Measurements from ENCODE around the gene ATG9B. TPM values are rescaled to one million over a fixed set of nuclear protein-coding genes. Genes with fewer than 3 reads are reported as not detected.
A peak's percentile ranks its signal among the peaks of the same experiment; 100 is the strongest.

ATG9B gene
- total RNA-seq, 4 donors from 2014 or later: 0.42 TPM; not detected in 3

DNA sequence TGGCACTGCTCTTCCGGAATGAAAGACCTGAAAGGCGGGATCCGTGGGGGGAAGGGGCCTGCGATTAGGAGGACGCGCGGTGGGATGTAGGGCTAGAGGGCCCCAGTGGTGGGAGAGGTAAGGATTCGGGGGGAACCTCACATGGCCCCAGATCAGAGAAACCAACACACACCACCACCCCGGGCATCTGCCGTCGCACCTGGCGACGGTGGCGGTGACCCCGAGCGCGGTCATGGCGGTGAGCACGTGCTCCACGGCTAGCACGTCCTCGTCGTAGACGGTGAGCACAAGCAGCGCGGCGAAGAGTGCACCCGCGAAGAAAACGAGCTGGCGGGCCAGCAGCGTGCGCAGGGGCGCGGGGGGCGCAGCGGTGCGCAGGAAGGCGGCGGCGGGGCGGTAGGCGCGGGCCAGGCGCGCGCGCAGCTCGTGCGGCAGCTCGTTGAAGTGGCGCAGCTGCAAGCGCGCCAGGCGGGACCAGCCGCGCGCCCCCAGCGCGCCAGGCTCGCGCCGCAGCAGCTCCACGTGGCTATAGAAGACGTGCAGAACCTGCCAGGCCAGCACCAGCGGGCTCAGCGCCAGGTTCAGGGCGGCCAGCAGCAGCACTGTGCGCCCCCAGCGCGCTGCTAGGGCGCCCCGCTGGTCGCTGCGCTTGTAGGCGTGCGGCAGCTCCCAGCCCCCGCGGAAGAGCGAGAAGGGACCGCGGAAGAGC, 5.7 kb downstream of the ATG9B start:
- H3K9me3 ChIP-seq: no peaks in the 10 kb centered on the region
- 7% methylated on average over 26 of the region's 82 CpGs for WGBS
- H3K36me3 ChIP-seq: peaks cover 0 to 14% (median 0%) of the 10 kb centered on the region in 4 donors
- TF ChIP-seq POLR2AphosphoS5 (IDR thresholded peaks at IDR 0.05) (no peak), POLR2A (IDR thresholded peaks at IDR 0.05; ENCODE audit: low read depth) (no peak), EP300 (IDR thresholded peaks at IDR 0.05) (no peak)
- TF ChIP-seq, protein P1, sequence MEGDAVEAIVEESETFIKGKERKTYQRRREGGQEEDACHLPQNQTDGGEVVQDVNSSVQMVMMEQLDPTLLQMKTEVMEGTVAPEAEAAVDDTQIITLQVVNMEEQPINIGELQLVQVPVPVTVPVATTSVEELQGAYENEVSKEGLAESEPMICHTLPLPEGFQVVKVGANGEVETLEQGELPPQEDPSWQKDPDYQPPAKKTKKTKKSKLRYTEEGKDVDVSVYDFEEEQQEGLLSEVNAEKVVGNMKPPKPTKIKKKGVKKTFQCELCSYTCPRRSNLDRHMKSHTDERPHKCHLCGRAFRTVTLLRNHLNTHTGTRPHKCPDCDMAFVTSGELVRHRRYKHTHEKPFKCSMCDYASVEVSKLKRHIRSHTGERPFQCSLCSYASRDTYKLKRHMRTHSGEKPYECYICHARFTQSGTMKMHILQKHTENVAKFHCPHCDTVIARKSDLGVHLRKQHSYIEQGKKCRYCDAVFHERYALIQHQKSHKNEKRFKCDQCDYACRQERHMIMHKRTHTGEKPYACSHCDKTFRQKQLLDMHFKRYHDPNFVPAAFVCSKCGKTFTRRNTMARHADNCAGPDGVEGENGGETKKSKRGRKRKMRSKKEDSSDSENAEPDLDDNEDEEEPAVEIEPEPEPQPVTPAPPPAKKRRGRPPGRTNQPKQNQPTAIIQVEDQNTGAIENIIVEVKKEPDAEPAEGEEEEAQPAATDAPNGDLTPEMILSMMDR (IDR thresholded peaks at IDR 0.05): no peak
- intact Hi-C loops (cut with DNase I): loop anchor here (10.0 kb wide), 1 partner anchor 244 kb away; no protein-coding TSS in a partner anchor
- H3K4me1 ChIP-seq: peaks cover 25 to 28% (median 26%) of the 10 kb centered on the region in 4 donors
- H3K27me3 ChIP-seq: peaks cover 0 to 80% (median 31%) of the 10 kb centered on the region in 4 donors
- peak overlapping the region; percentile 29 to 41 (median 35) for H3K4me3 ChIP-seq
- no peak overlapping the region for H3K27ac ChIP-seq (replicated peaks in 1 of 4)
- no peak for DNase-seq (ENCODE audit: extremely low spot score)

DNA sequence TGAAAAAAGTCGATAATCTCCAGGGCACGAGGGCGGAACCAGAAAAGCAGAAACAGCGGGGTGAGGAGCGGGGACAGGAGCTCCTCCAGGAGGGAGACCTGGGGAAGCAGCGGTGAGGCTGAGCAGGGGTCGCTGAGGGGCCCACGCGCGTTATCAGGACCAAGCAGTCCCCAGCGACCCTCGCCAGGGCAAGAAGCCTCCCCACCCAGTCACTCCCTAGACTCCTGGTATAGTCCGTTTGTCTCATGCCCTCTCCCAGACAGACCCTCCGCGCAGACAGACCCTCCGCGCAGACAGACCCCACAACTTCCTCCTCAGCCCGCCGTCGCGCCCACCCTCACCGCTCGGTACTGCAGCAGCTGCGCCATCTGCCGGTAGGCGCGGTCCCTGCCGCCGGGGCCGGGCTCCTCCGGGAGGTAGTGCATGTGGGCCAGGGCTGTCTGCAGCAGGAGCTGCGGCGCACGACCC, 6.3 kb downstream of the ATG9B start:
- no peak for DNase-seq (ENCODE audit: extremely low spot score)
- Histone ChIP-seq H3K4me3 (peak overlapping the region; percentile 29 to 41 (median 35)), H3K4me1 (peaks cover 31 to 34% (median 32%) of the 10 kb centered on the region in 4 donors), H3K27ac (replicated peaks in 1 of 4) (no peak overlapping the region), H3K27me3 (peaks cover 0 to 81% (median 37%) of the 10 kb centered on the region in 4 donors), H3K36me3 (peaks cover 0 to 20% (median 0%) of the 10 kb centered on the region in 4 donors), H3K9me3 (no peaks in the 10 kb centered on the region)
- TF ChIP-seq, protein P1 (IDR thresholded peaks at IDR 0.05): peak; percentile 80 to 95 (median 84)
- no peak for TF ChIP-seq EP300 (IDR thresholded peaks at IDR 0.05)
- 12% methylated on average over 16 of the region's 34 CpGs for WGBS
- intact Hi-C loops (cut with DNase I): loop anchor here (10.0 kb wide), 1 partner anchor 243 kb away; no protein-coding TSS in a partner anchor

DNA sequence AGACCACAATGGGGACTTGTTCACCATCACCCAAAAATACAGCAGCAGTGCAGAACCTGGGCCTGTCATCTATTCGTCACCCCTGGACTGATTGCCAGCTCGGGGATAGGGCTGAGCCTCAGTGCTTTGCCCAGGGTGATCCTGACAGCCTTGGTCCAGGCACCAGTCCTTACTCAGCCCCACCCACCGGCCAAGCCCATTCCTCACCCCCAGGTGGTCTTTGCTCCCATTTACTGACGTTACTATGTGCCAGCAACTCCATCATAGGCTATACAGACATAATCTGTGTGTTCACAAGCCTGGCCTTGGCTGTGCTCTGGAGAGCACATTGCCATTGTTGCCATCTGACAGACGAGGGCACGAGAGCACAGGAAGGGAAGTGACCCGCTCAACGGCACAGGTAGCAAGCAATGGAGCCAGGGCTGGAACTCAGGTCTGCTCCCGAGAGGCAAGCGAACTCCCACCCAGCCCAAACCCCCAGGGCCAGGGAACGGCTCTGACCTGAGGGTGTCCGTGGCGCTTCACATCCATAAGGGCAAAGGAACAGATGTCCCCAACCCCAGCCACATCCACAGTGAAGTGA, 6.8 kb downstream of the ATG9B start:
- DNase-seq (ENCODE audit: extremely low spot score): no peak
- Histone ChIP-seq H3K27ac (replicated peaks in 1 of 4) (no peak overlapping the region), H3K36me3 (peaks cover 0 to 24% (median 0%) of the 10 kb centered on the region in 4 donors), H3K4me3 (no peak overlapping the region), H3K27me3 (peaks cover 0 to 87% (median 41%) of the 10 kb centered on the region in 4 donors), H3K9me3 (no peaks in the 10 kb centered on the region), H3K4me1 (peaks cover 35 to 39% (median 37%) of the 10 kb centered on the region in 4 donors)
- WGBS: 58% methylated on average over 8 of the region's 13 CpGs
- intact Hi-C loops (cut with DNase I): loop anchor here (10.0 kb wide), 1 partner anchor 243 kb away; no protein-coding TSS in a partner anchor
- TF ChIP-seq EP300 (IDR thresholded peaks at IDR 0.05) (no peak), POLR2A (IDR thresholded peaks at IDR 0.05; ENCODE audit: low read depth) (no peak)

DNA sequence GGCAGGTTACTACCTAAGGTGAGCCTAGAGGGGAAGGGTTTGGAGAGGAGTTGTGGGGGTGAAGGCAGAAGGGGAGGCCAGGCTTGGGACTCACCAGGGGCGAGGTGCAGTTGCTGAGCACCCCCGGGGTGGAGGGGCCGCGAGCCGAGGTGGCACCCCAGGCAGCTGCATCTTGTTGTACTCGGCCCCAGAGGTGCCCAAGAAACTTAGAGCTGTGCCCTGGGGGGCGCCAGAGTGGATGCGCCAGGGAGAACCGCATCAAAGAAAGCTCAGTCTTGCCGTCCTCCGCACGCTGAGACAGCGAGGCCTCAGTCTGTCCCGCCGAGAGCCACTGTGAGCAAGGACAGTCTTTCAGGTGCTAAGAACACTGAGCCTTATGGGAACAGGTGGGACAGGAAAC, 7.4 kb downstream of the ATG9B start:
- TF ChIP-seq EP300 (IDR thresholded peaks at IDR 0.05): no peak
- TF ChIP-seq POLR2AphosphoS5 (IDR thresholded peaks at IDR 0.05): no peak
- TF ChIP-seq POLR2A (IDR thresholded peaks at IDR 0.05; ENCODE audit: low read depth): no peak
- TF ChIP-seq, protein P1 (IDR thresholded peaks at IDR 0.05): no peak
- Histone ChIP-seq H3K27ac (replicated peaks in 1 of 4) (no peak overlapping the region), H3K9me3 (no peaks in the 10 kb centered on the region), H3K36me3 (peaks cover 0 to 24% (median 0%) of the 10 kb centered on the region in 4 donors), H3K27me3 (peaks cover 0 to 91% (median 41%) of the 10 kb centered on the region in 4 donors), H3K4me3 (no peak overlapping the region), H3K4me1 (peaks cover 35 to 43% (median 39%) of the 10 kb centered on the region in 4 donors)
- intact Hi-C loops (cut with DNase I): loop anchor here (10.0 kb wide), 1 partner anchor 242 kb away; no protein-coding TSS in a partner anchor
- WGBS: 93% methylated on average over 15 of the region's 15 CpGs
- no peak for DNase-seq (ENCODE audit: extremely low spot score)

DNA sequence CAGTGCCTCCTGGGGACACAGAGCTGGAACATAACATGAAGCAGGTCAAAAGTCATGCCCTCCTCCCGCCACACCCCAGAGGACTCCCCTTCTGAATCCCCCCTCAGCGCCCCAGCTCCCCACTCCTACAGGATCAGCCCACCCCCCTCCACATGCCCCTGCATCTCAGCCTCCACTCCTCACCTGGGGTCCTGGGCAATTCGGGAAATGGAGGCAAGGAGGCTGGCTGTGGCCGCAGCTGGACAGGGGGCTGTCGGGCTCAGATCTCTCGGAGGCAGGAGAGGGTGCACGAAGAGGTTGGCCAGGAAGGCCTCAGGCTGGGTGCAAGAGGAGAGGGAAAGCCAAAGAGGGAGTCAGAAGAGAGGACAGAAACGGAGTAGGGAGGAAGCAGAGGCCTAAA, 7.8 kb downstream of the ATG9B start:
- intact Hi-C loops (cut with DNase I): loop anchor here (10.0 kb wide), 1 partner anchor 242 kb away; no protein-coding TSS in a partner anchor
- Histone ChIP-seq H3K27me3 (peaks cover 0 to 91% (median 41%) of the 10 kb centered on the region in 4 donors), H3K4me3 (no peak overlapping the region), H3K4me1 (peaks cover 35 to 43% (median 39%) of the 10 kb centered on the region in 4 donors), H3K27ac (replicated peaks in 1 of 4) (no peak overlapping the region), H3K9me3 (no peaks in the 10 kb centered on the region), H3K36me3 (peaks cover 0 to 24% (median 0%) of the 10 kb centered on the region in 4 donors)
- no peak for TF ChIP-seq POLR2A (IDR thresholded peaks at IDR 0.05; ENCODE audit: low read depth)
- no peak for TF ChIP-seq EP300 (IDR thresholded peaks at IDR 0.05)
- no peak for TF ChIP-seq POLR2AphosphoS5 (IDR thresholded peaks at IDR 0.05)
- TF ChIP-seq, protein P1 (IDR thresholded peaks at IDR 0.05): no peak
- 81% methylated on average over 8 of the region's 8 CpGs for WGBS
- no peak for DNase-seq (ENCODE audit: extremely low spot score)

All from esophagus muscularis mucosa (tissue), 4 donors.